AG04449 (cell line): Measurements from ENCODE around the gene SEMA4B.

ENCODE experiments used
- CTCF ChIA-PET: fragments of 350-600 bp; formaldehyde crosslinking; extraction: SDS; loops from one replicate; lab custom pipeline; 2021; ENCODE audit warnings: antibody characterized with exemption; lab: Yijun Ruan, JAX
- POLR2A ChIA-PET: fragments of 400-600, 350-600 bp; formaldehyde crosslinking; extraction: SDS; loops from one replicate; lab custom pipeline; 2020; ENCODE audit warnings: antibody characterized with exemption, inconsistent platforms; lab: Yijun Ruan, JAX
- DNase-seq: peaks from one replicate; pipeline ENCODE4 v3.0.0-alpha.2; 2010; ENCODE audit warnings: low read depth, low spot score
- H3K4me3 ChIP-seq: 2 replicates; pipeline ENCODE4 v1.5.1; 2011; ENCODE audit warnings: low read depth, mild to moderate bottlenecking, control low read depth, low read length
- CTCF ChIP-seq: IDR thresholded peaks from one replicate; pipeline ENCODE4 v1.5.1; 2011; ENCODE audit warnings: mild to moderate bottlenecking, moderate library complexity, low read length, control low read depth, inconsistent platforms; ENCODE audit not compliant: insufficient read depth; ENCODE audit errors: missing control alignments

SEMA4B gene

GRCh38 chr15:90219421-90220141 lies 18.5 kb downstream of the SEMA4B start:
- CTCF ChIA-PET = interaction anchor here (0.6 to 2.5 kb wide), 14 partner anchors 10 to 322 kb away, joined by 3 to 26 read pairs (median 4); partner anchors contain the start of gene SEMA4B
- DNase-seq = no peak
- TF ChIP-seq CTCF = peak; percentile 82
- no peak overlapping the region for H3K4me3 ChIP-seq
- POLR2A ChIA-PET = no interaction called here

GRCh38 chr15:90221246-90221900 lies 20.2 kb downstream of the SEMA4B start:
- DNase-seq = peak; percentile 56
- POLR2A ChIA-PET = interaction anchor here (1.1 kb wide), 2 partner anchors 21 to 119 kb away, joined by 3 read pairs; partner anchors contain the start of genes IDH2 and SEMA4B
- H3K4me3 ChIP-seq = no peak overlapping the region
- TF ChIP-seq CTCF = peak; percentile 92
- CTCF ChIA-PET = interaction anchor here (0.6 to 3.4 kb wide), 30 partner anchors 9 to 494 kb away, joined by 3 to 59 read pairs (median 6); partner anchors contain the start of genes CIB1, GDPGP1, IDH2 and SEMA4B

- ChIA-PET POLR2A (no interaction called here), CTCF (interaction anchor here (0.6 to 3.4 kb wide), 10 partner anchors 9 to 333 kb away, joined by 3 to 59 read pairs (median 8); partner anchors contain the start of genes CIB1 and GDPGP1)
- DNase-seq = no peak
- H3K4me3 ChIP-seq = no peak overlapping the region
- TF ChIP-seq CTCF = no peak
Measured at GRCh38 chr15:90222547-90222946, 21.4 kb downstream of the SEMA4B start.

- H3K4me3 ChIP-seq = no peak overlapping the region
- DNase-seq = no peak
- POLR2A ChIA-PET = no interaction called here
- no peak for TF ChIP-seq CTCF
- CTCF ChIA-PET = interaction anchor here (1.1 to 3.4 kb wide), 4 partner anchors 8 to 82 kb away, joined by 3 to 59 read pairs (median 22); partner anchors contain the start of genes CIB1 and GDPGP1
Measured at GRCh38 chr15:90223441-90224165, 22.5 kb downstream of the SEMA4B start.

GRCh38 chr15:90225047-90225446 lies 23.9 kb downstream of the SEMA4B start:
- H3K4me3 ChIP-seq = no peak overlapping the region
- no peak for DNase-seq
- CTCF ChIA-PET = no interaction called here
- POLR2A ChIA-PET = no interaction called here
- no peak for TF ChIP-seq CTCF
